ENCODE measurements around the gene CNOT3.

CNOT3 gene

GRCh38 chr19:54148158-54148557, 10.6 kb downstream of the CNOT3 start:
- no peak for DNase-seq

- DNase-seq: no peak
These were observed 11.7 kb downstream of the CNOT3 start for GRCh38 chr19:54149021-54149812.

- no peak for DNase-seq
These were observed 13.9 kb downstream of the CNOT3 start for GRCh38 chr19:54151362-54152035.

GRCh38 chr19:54152267-54152666, 14.7 kb downstream of the CNOT3 start:
- DNase-seq: no peak

- DNase-seq: no peak
These were observed 15.4 kb downstream of the CNOT3 start for GRCh38 chr19:54152878-54153524.

- no peak for DNase-seq
These were observed 16.3 kb downstream of the CNOT3 start for GRCh38 chr19:54153731-54154326.

- DNase-seq: no peak
These were observed 17.2 kb downstream of the CNOT3 start for GRCh38 chr19:54154603-54155345.

- DNase-seq: no peak
These were observed 18.1 kb downstream of the CNOT3 start for GRCh38 chr19:54155694-54156093.

- DNase-seq: no peak
These were observed 18.9 kb downstream of the CNOT3 start for GRCh38 chr19:54156490-54156889.

GRCh38 chr19:54156953-54157352, 19.4 kb downstream of the CNOT3 start:
- DNase-seq: no peak

GRCh38 chr19:54158812-54159351, 21.3 kb downstream of the CNOT3 start:
- no peak for DNase-seq

GRCh38 chr19:54159352-54160181, 22.0 kb downstream of the CNOT3 start, which contains the start of gene LENG1:
Gene LENG1 (minus strand): TSS chr19:54159721. CDS start chr19:54159695, 26 bp downstream.
- peak; percentile 99 for DNase-seq

GRCh38 chr19:54160182-54160811, 22.7 kb downstream of the CNOT3 start:
- peak; percentile 77 for DNase-seq

- DNase-seq: no peak
These were observed 23.3 kb downstream of the CNOT3 start for GRCh38 chr19:54160854-54161253.

- peak; percentile 81 for DNase-seq
These were observed 24.8 kb downstream of the CNOT3 start for GRCh38 chr19:54162241-54162805.

- no peak for DNase-seq
These were observed 25.3 kb downstream of the CNOT3 start for GRCh38 chr19:54162884-54163283.

GRCh38 chr19:54164369-54165068, 27.0 kb downstream of the CNOT3 start:
- DNase-seq: no peak

- DNase-seq: no peak
These were observed 27.7 kb downstream of the CNOT3 start for GRCh38 chr19:54165222-54165621.

- peak; percentile 67 for DNase-seq
These were observed 30.8 kb downstream of the CNOT3 start for GRCh38 chr19:54168174-54168917.
